LNCAP (cell line): ENCODE results near the gene EVC.

Experiments used
- CTCF ChIP-seq: fragments of 450-650 bp; IDR thresholded peaks from 2 replicates; pipeline ENCODE4 v1.5.1; 2017; ENCODE audit warnings: mild to moderate bottlenecking

Gene EVC

GRCh38 chr4:5785806-5786680 is 75.0 kb downstream of the EVC start:
- no peak for TF ChIP-seq CTCF

GRCh38 chr4:5787311-5787710 is 76.3 kb downstream of the EVC start:
- no peak for TF ChIP-seq CTCF

GRCh38 chr4:5788144-5788543 is 77.1 kb downstream of the EVC start:
- TF ChIP-seq CTCF: no peak

- TF ChIP-seq CTCF: no peak
These were observed 78.1 kb downstream of the EVC start for GRCh38 chr4:5789141-5789540.

GRCh38 chr4:5790546-5790857 is 79.5 kb downstream of the EVC start:
- no peak for TF ChIP-seq CTCF

- no peak for TF ChIP-seq CTCF
These were observed 80.7 kb downstream of the EVC start for GRCh38 chr4:5791654-5792053.

DNA sequence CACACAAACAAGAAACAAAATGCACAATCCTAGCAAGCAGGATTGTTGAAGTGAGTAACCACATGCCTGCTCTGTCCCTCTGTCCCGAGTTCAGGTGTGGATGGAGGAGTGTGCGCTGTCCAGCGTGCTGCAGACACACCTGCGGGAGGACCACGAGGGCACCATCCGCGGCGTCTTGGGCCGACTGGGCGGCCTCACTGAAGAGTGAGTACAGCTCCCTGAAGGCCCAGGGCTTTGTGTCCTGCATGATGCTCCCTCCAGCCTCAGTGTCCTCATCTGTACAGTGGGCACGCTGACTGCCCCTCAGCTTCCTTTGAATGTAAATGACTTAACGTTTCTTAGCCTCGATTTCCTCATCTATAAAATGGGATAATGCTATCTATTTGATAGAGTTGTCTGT is 82.5 kb downstream of the EVC start:
- no peak for TF ChIP-seq CTCF

- no peak for TF ChIP-seq CTCF
These were observed 84.6 kb downstream of the EVC start for GRCh38 chr4:5795580-5795979.
